ENCODE results near the gene NDST4.

GRCh38 chr4:114780205-114780604, 333.2 kb downstream of the NDST4 start:
- TF ChIP-seq CTCF (conservative IDR thresholded peaks at IDR 0.05 in 1 of 2, IDR thresholded peaks at IDR 0.05 in 1 of 2; ENCODE audit: low read depth in 1 of 2, low read length in 2 of 2) (peak; percentile 8 to 24), EZH2 (IDR thresholded peaks at IDR 0.05; ENCODE audit: low read length, missing control alignments) (no peak)
